Endothelial cell of umbilical vein (primary cell): ENCODE results near the gene CNN1.
A peak's percentile ranks its signal among the peaks of the same experiment; 100 is the strongest.

Source experiments
- CTCF ChIP-seq, 2 donors: IDR thresholded peaks; 1 replicate in 1 of 2; 2 replicates in 1 of 2; pipeline ENCODE4 v1.5.1; 2011; ENCODE audit warnings: low read length in 2 of 2, mild to moderate bottlenecking in 2 of 2, moderate library complexity in 2 of 2, control low read depth in 1 of 2, inconsistent platforms in 1 of 2, low read depth in 1 of 2; ENCODE audit not compliant: insufficient read depth in 1 of 2; ENCODE audit errors: extremely low read depth in 1 of 2
- POLR2AphosphoS5 ChIP-seq: IDR thresholded peaks from 2 replicates; pipeline ENCODE4 v1.6.1; 2012; ENCODE audit warnings: low read depth, mild to moderate bottlenecking, control low read depth, low read length, moderate library complexity; ENCODE audit not compliant: insufficient read depth

- TF ChIP-seq POLR2AphosphoS5 (no peak), CTCF (IDR thresholded peaks at IDR 0.05; ENCODE audit: extremely low read depth in 1 of 2, insufficient read depth in 1 of 2, low read depth in 1 of 2, low read length in 2 of 2) (peak; percentile 10 to 47)
Measured at GRCh38 chr19:11530432-11530831, 8.2 kb upstream of the CNN1 start.
